HEK293T (cell line): ENCODE data around the gene MNAT1.

Experiments
- CTCF ChIA-PET: fragments of 350-600 bp; formaldehyde crosslinking; extraction: SDS; loops from one replicate; lab custom pipeline; 2021; ENCODE audit warnings: antibody characterized with exemption, inconsistent platforms; lab: Yijun Ruan, JAX
- POLR2A ChIA-PET: fragments of 350-600 bp; formaldehyde crosslinking; extraction: SDS; loops from one replicate; lab custom pipeline; 2020; ENCODE audit warnings: antibody characterized with exemption, inconsistent platforms; lab: Yijun Ruan, JAX
- DNase-seq: peaks from one replicate; pipeline ENCODE4 v3.0.0; 2012; ENCODE audit warnings: mixed read lengths; ENCODE audit errors: extremely low spot score
- ARNT ChIP-seq: fragments of 450-650 bp; IDR thresholded peaks from 2 replicates; pipeline ENCODE4 v1.6.1; 2017; ENCODE audit warnings: mild to moderate bottlenecking
- BHLHE40 ChIP-seq: fragments of 450-650 bp; IDR thresholded peaks from 2 replicates; pipeline ENCODE4 v1.6.1; 2016; ENCODE audit warnings: mild to moderate bottlenecking, moderate library complexity, borderline replicate concordance
- CTBP1 ChIP-seq: fragments of 450-650 bp; IDR thresholded peaks from 2 replicates; pipeline ENCODE4 v1.6.1; 2016; ENCODE audit warnings: borderline replicate concordance
- ELF4 ChIP-seq: fragments of 450-650 bp; IDR thresholded peaks from 2 replicates; pipeline ENCODE4 v1.6.1; 2017; ENCODE audit warnings: antibody characterized with exemption
- FOXA1 ChIP-seq: fragments of 450-650 bp; IDR thresholded peaks from 2 replicates; pipeline ENCODE4 v1.6.1; 2016; ENCODE audit warnings: mild to moderate bottlenecking
- FOXK2 ChIP-seq: fragments of 450-650 bp; IDR thresholded peaks from 2 replicates; pipeline ENCODE4 v1.6.1; 2016; ENCODE audit warnings: mild to moderate bottlenecking
- FOXM1 ChIP-seq: fragments of 450-650 bp; IDR thresholded peaks from 2 replicates; pipeline ENCODE4 v1.6.1; 2017; ENCODE audit warnings: mild to moderate bottlenecking, borderline replicate concordance
- HDGF ChIP-seq: fragments of 450-650 bp; IDR thresholded peaks from 2 replicates; pipeline ENCODE4 v1.6.1; 2017; ENCODE audit warnings: antibody characterized with exemption, borderline replicate concordance
- L3MBTL2 ChIP-seq: fragments of 450-650 bp; conservative IDR thresholded peaks from 2 replicates; pipeline ENCODE4 v1.6.1; 2016; ENCODE audit warnings: mild to moderate bottlenecking
- LEF1 ChIP-seq: fragments of 450-650 bp; IDR thresholded peaks from 2 replicates; pipeline ENCODE4 v1.6.1; 2017; ENCODE audit warnings: mild to moderate bottlenecking, borderline replicate concordance
- NFRKB ChIP-seq: fragments of 450-650 bp; IDR thresholded peaks from 2 replicates; pipeline ENCODE4 v1.6.1; 2016; ENCODE audit warnings: mild to moderate bottlenecking, moderate library complexity
- PKNOX1 ChIP-seq: fragments of 450-650 bp; IDR thresholded peaks from 2 replicates; pipeline ENCODE4 v1.6.1; 2016
- SP1 ChIP-seq: fragments of 450-650 bp; IDR thresholded peaks from 2 replicates; pipeline ENCODE4 v1.6.1; 2017
- SUZ12 ChIP-seq: fragments of 450-650 bp; IDR thresholded peaks from 2 replicates; pipeline ENCODE4 v1.6.1; 2016; ENCODE audit warnings: mild to moderate bottlenecking
- TARDBP ChIP-seq: fragments of 450-650 bp; IDR thresholded peaks from 2 replicates; pipeline ENCODE4 v1.6.1; 2016
- ZNF384 ChIP-seq: fragments of 450-650 bp; IDR thresholded peaks from 2 replicates; pipeline ENCODE4 v1.6.1; 2016

Gene MNAT1

GRCh38 chr14:60975551-60975950 is 241.0 kb downstream of the MNAT1 start:
- POLR2A ChIA-PET = no interaction called here

GRCh38 chr14:60977847-60978246 is 243.3 kb downstream of the MNAT1 start:
- DNase-seq = no peak
- no peak for TF ChIP-seq HDGF
- ChIA-PET CTCF (no interaction called here), POLR2A (no interaction called here)

More at GRCh38 chr14:60975551-60975950, 241.0 kb downstream of the MNAT1 start:
- TF ChIP-seq FOXM1 (no peak), L3MBTL2 (no peak), NFRKB (no peak), SP1 (no peak), FOXA1 (no peak), PKNOX1 (no peak), CTBP1 (no peak), ELF4 (no peak), SUZ12 (no peak), HDGF (no peak), ARNT (no peak), LEF1 (no peak), BHLHE40 (no peak), FOXK2 (no peak), ZNF384 (no peak), TARDBP (no peak)
- no peak for DNase-seq
- CTCF ChIA-PET = no interaction called here

- ChIA-PET POLR2A (interaction anchor here (0.6 to 2.3 kb wide), 21 partner anchors 12 to 649 kb away, joined by 3 to 12 read pairs (median 5); partner anchors contain the start of genes SIX1 and SIX4), CTCF (no interaction called here)
- DNase-seq = peak; percentile 90
- TF ChIP-seq FOXK2 (no peak), L3MBTL2 (peak; percentile 94), ELF4 (peak; percentile 47; the same call in 1 of the 2 replicates)
These were observed 246.5 kb downstream of the MNAT1 start, which contains the start of the genes SLC38A6 and TRMT5 for GRCh38 chr14:60980811-60981632. Gene SLC38A6, plus strand, starts transcription at chr14:60981245. Its CDS starts 33 bp downstream, at chr14:60981278. Gene TRMT5, minus strand, starts transcription at chr14:60981079. Its CDS starts 106 bp downstream, at chr14:60980973.

- peak; percentile 10 for DNase-seq
- POLR2A ChIA-PET = interaction anchor here (0.6 to 2.3 kb wide), 17 partner anchors 14 to 650 kb away, joined by 3 to 12 read pairs (median 5); partner anchors contain the start of gene SIX4
- CTCF ChIA-PET = interaction anchor here (0.6 kb wide), 1 partner anchor 60 kb away, joined by 5 read pairs; no protein-coding TSS in a partner anchor
- TF ChIP-seq FOXK2 (no peak), ARNT (no peak), PKNOX1 (no peak), LEF1 (no peak), FOXA1 (no peak), SUZ12 (no peak), TARDBP (no peak), CTBP1 (no peak), NFRKB (no peak), FOXM1 (no peak), ZNF384 (no peak), L3MBTL2 (no peak)
These were observed 247.3 kb downstream of the MNAT1 start for GRCh38 chr14:60981633-60982455.

GRCh38 chr14:60984196-60984595 is 249.6 kb downstream of the MNAT1 start:
- ChIA-PET CTCF (no interaction called here), POLR2A (no interaction called here)
- no peak for TF ChIP-seq ARNT
- TF ChIP-seq NFRKB = no peak
- TF ChIP-seq BHLHE40 = no peak
- no peak for TF ChIP-seq LEF1
- TF ChIP-seq SP1 = no peak
- no peak for TF ChIP-seq TARDBP
- TF ChIP-seq FOXM1 = no peak
- TF ChIP-seq CTBP1 = no peak
- TF ChIP-seq ZNF384 = no peak
- no peak for TF ChIP-seq ELF4
- no peak for TF ChIP-seq FOXA1
- TF ChIP-seq L3MBTL2 = no peak
- no peak for TF ChIP-seq PKNOX1
- no peak for DNase-seq

- no peak for TF ChIP-seq TARDBP
- TF ChIP-seq FOXK2 = no peak
- no peak for TF ChIP-seq PKNOX1
- TF ChIP-seq NFRKB = no peak
- no peak for TF ChIP-seq FOXA1
- TF ChIP-seq ARNT = no peak
- no peak for TF ChIP-seq BHLHE40
- ChIA-PET POLR2A (no interaction called here), CTCF (no interaction called here)
- no peak for DNase-seq
These were observed 251.9 kb downstream of the MNAT1 start for GRCh38 chr14:60986500-60986899.
